GM12878 (cell line): ENCODE results near the gene HSF2BP. TPM values are rescaled to one million over a fixed set of nuclear protein-coding genes. Genes with fewer than 3 reads are reported as not detected.
"Not testable (repeated sequence)": the region's sequence is repeated elsewhere in the genome, so short reads cannot be mapped to it uniquely, and the experiment has no call there.

Experiments
- ATAC-seq: fragments of 200-7000 bp; cut with Tn5 transposase; 3 replicates; pipeline ENCODE4 v1.9.1; 2020; ENCODE audit warnings: mild to moderate bottlenecking, moderate library complexity
- BruUV-seq: library from RNA; stranded (reverse); fragments of 400-500 nt; replicated peaks from 2 replicates; lab custom pipeline; 2021; lab: Mats Ljungman, UMichigan
- CTCF ChIA-PET: fragments of 300-600 bp; sonication (Branson Sonifier 250); formaldehyde crosslinking; extraction: SDS; loops from one replicate; lab custom pipeline; 2021; ENCODE audit warnings: inconsistent platforms; lab: Yijun Ruan, JAX
- POLR2A ChIA-PET: fragments of 350-600 bp; formaldehyde crosslinking; extraction: SDS; loops from one replicate; lab custom pipeline; 2021; ENCODE audit warnings: inconsistent platforms; lab: Charles Lee
- RAD21 ChIA-PET: fragments of 300-600 bp; sonication (Branson Sonifier 250); formaldehyde crosslinking; loops from one replicate; lab custom pipeline; 2023; ENCODE audit warnings: antibody characterized with exemption; ENCODE audit not compliant: unreplicated experiment; lab: Charles Lee
- SMC1A ChIA-PET: fragments of 300-600 bp; sonication (Branson Sonifier 250); formaldehyde crosslinking; loops from one replicate; lab custom pipeline; 2023; ENCODE audit not compliant: unreplicated experiment, uncharacterized antibody; lab: Charles Lee
- DNase-seq: peaks from one replicate; pipeline ENCODE4 v3.0.0-alpha.2; 2011; ENCODE audit warnings: low read depth, low spot score
- FAIRE-seq: peaks from 3 replicates; lab custom pipeline; 2011; peaks lifted over from hg19 to GRCh38; lab: Jason Lieb, UNC
- H2AFZ ChIP-seq: 2 replicates; pipeline ENCODE4 v1.6.0; 2011; ENCODE audit warnings: low read depth, low read length, control low read depth; ENCODE audit not compliant: control insufficient read depth
- H3K27ac ChIP-seq: 2 replicates; pipeline ENCODE4 v1.5.1; 2011; ENCODE audit warnings: control low read depth; ENCODE audit not compliant: control insufficient read depth, insufficient read depth
- H3K27me3 ChIP-seq, 2 experiments: replicated peaks in 1 of 2; 2 replicates each; pipeline versions ENCODE4 v1.6.0 to v1.6.1; 2011; ENCODE audit warnings: low read length in 1 of 2; ENCODE audit not compliant: control insufficient read depth in 2 of 2, insufficient read depth in 2 of 2
- H3K36me3 ChIP-seq, 2 experiments: 2 replicates each; pipeline ENCODE4 v1.5.1; 2011; ENCODE audit warnings: low read length in 1 of 2; ENCODE audit not compliant: control insufficient read depth in 2 of 2, insufficient read depth in 2 of 2
- H3K4me1 ChIP-seq: 2 replicates; pipeline ENCODE4 v1.6.1; 2011; ENCODE audit warnings: mild to moderate bottlenecking, low read length, moderate library complexity, mixed read lengths; ENCODE audit not compliant: control insufficient read depth, insufficient read depth
- H3K4me2 ChIP-seq: 2 replicates; pipeline ENCODE4 v1.6.0; 2011; ENCODE audit warnings: control low read depth; ENCODE audit not compliant: control insufficient read depth, insufficient read depth
- H3K4me3 ChIP-seq: fragments of 200-600 bp; sonication (generic); 2 replicates; pipeline ENCODE4 v1.5.1; 2016
- H3K79me2 ChIP-seq: 2 replicates; pipeline ENCODE4 v1.6.0; 2011; ENCODE audit warnings: low read length; ENCODE audit not compliant: control insufficient read depth, insufficient read depth
- H3K9ac ChIP-seq: 2 replicates; pipeline ENCODE4 v1.8.0; 2011; ENCODE audit warnings: low read length, control low read depth, mixed read lengths; ENCODE audit not compliant: control insufficient read depth, insufficient read depth
- H3K9me3 ChIP-seq: replicated peaks from 3 replicates; pipeline ENCODE4 v1.5.1; 2011; ENCODE audit warnings: mild to moderate bottlenecking, low read length; ENCODE audit not compliant: control insufficient read depth, insufficient read depth
- H4K20me1 ChIP-seq: 2 replicates; pipeline ENCODE4 v1.6.0; 2011; ENCODE audit not compliant: control insufficient read depth, insufficient read depth
- WGBS: methylation state at CpG from one replicate; pipeline ENCODE4 v1.1.6; 2016; ENCODE audit warnings: low lambda C conversion rate; ENCODE audit not compliant: insufficient replicate concordance, insufficient coverage; ENCODE audit errors: missing lambda C conversion rate; 5-methylcytosine and 5-hydroxymethylcytosine counted together
- in situ Hi-C: fragments of 300-500 bp; cut with MboI; formaldehyde crosslinking; loops from 9 replicates; pipeline ENCODE4 v1.14.3; 2018; ENCODE audit warnings: mixed read lengths
- intact Hi-C: fragments of 100-400 bp; cut with micrococcal nuclease; formaldehyde crosslinking; loops from one replicate; pipeline ENCODE4 v1.14.2; 2022; ENCODE audit not compliant: unreplicated experiment
- polyA plus RNA-seq, 11 experiments: library from polyadenylated mRNA; depleted of rRNA in 4 of 11; unstranded in 6 of 11; stranded (reverse) in 5 of 11; fragments of >200 nt; fragmentation: Nextera tagmentation in 4 of 11; fragmentation: Illumina TruSeq in 1 of 11; extraction: Ambion mirVana in 4 of 11; extraction: Trizol in 1 of 11; gene quantifications; 1 replicate in 1 of 11; 2 replicates in 10 of 11; pipeline versions ENCODE4 v1.2.1 to v1.2.3, GENCODE V29; 2011 to 2016; ENCODE audit warnings: inconsistent platforms in 2 of 11, missing spikeins in 2 of 11, low read depth in 1 of 11
- total RNA-seq, 4 experiments: library from RNA; depleted of rRNA in 3 of 4; stranded (reverse); fragments of >200 nt in 3 of 4; fragmentation: Illumina TruSeq in 1 of 4; extraction: Trizol in 1 of 4; gene quantifications; 2 replicates each; pipeline versions ENCODE4 v1.2.1 to v1.2.3, GENCODE V29; 2013 to 2021

The HSF2BP gene
- total and polyA plus RNA-seq, 10 of the 15 experiments (the other 5 are each of a cell fraction or from before 2014, with no cell fraction given) = 0.07 to 0.81 (median 0.35) TPM

GRCh38 chr21:43494279-43495012 is 164.8 kb downstream of the HSF2BP start:
- WGBS = no CpG with 5 or more reads among the region's 18 CpGs
- intact Hi-C loops = not testable (repeated sequence)

DNA sequence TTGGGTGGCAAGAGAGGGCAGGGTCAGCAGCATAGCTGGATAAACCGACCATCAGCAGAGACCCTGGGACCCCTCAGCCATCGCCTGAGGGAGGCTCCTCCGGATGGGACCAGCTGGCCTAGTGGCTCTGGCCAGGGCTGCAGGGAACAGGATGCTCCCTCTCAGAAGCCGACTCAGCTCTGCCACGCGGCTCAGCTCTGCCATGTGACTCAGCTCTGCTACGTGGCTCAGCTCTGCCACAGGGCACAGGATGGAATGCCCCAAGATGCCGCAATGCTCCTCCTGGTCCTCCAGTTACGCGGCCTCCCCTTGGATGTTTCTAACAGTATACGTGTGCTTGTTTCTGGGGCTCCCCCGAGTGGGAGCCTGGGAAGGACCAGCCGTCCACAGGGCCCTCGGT is 165.8 kb downstream of the HSF2BP start:
- intact Hi-C loops, H3K9ac ChIP-seq, H3K36me3 ChIP-seq, H3K27me3 ChIP-seq, SMC1A ChIA-PET, POLR2A ChIA-PET, H4K20me1 ChIP-seq, H3K27ac ChIP-seq, H3K4me1 ChIP-seq, H3K9me3 ChIP-seq, DNase-seq, CTCF ChIA-PET, H3K79me2 ChIP-seq, H3K4me3 ChIP-seq, H2AFZ ChIP-seq, in situ Hi-C loops, BruUV-seq, FAIRE-seq, RAD21 ChIA-PET, H3K4me2 ChIP-seq, ATAC-seq: not testable (repeated sequence)
- no CpG with 5 or more reads among the region's 14 CpGs for WGBS

More at GRCh38 chr21:43494279-43495012, 164.8 kb downstream of the HSF2BP start:
- H3K4me3 ChIP-seq, CTCF ChIA-PET, FAIRE-seq, DNase-seq, H3K79me2 ChIP-seq, BruUV-seq, POLR2A ChIA-PET, H3K9ac ChIP-seq, H4K20me1 ChIP-seq, RAD21 ChIA-PET, H3K4me1 ChIP-seq, H3K4me2 ChIP-seq, H3K9me3 ChIP-seq, SMC1A ChIA-PET, H3K36me3 ChIP-seq, H3K27me3 ChIP-seq, in situ Hi-C loops, H2AFZ ChIP-seq, H3K27ac ChIP-seq: not testable (repeated sequence)
- peak; percentile 24; the same call in 1 of the 3 replicates for ATAC-seq

- H2AFZ ChIP-seq, H3K4me1 ChIP-seq, ATAC-seq, H3K9ac ChIP-seq, BruUV-seq, CTCF ChIA-PET, H3K36me3 ChIP-seq, H3K4me2 ChIP-seq, H4K20me1 ChIP-seq, intact Hi-C loops, H3K27ac ChIP-seq, H3K79me2 ChIP-seq, POLR2A ChIA-PET, FAIRE-seq, SMC1A ChIA-PET, H3K9me3 ChIP-seq, in situ Hi-C loops, DNase-seq, H3K27me3 ChIP-seq, H3K4me3 ChIP-seq, RAD21 ChIA-PET: not testable (repeated sequence)
- no CpG with 5 or more reads among the region's 17 CpGs for WGBS
Observed at GRCh38 chr21:43488235-43488634, 171.1 kb downstream of the HSF2BP start.

- H3K27me3 ChIP-seq, POLR2A ChIA-PET, RAD21 ChIA-PET, BruUV-seq, H3K9me3 ChIP-seq, H3K4me1 ChIP-seq, in situ Hi-C loops, H3K9ac ChIP-seq, H3K4me2 ChIP-seq, CTCF ChIA-PET, H3K36me3 ChIP-seq, H3K27ac ChIP-seq, ATAC-seq, H2AFZ ChIP-seq, FAIRE-seq, SMC1A ChIA-PET, H4K20me1 ChIP-seq, H3K79me2 ChIP-seq, H3K4me3 ChIP-seq, DNase-seq, intact Hi-C loops: not testable (repeated sequence)
- WGBS = no CpG with 5 or more reads among the region's 5 CpGs
Observed at GRCh38 chr21:43486051-43486450, 173.2 kb downstream of the HSF2BP start.
